Fibroblast of lung (primary cell): ENCODE measurements around the gene DEPDC5.

Source experiments
- EZH2 ChIP-seq: IDR thresholded peaks from 2 replicates; pipeline ENCODE4 v1.5.1; 2012; ENCODE audit warnings: low read length, control low read depth, mild to moderate bottlenecking; ENCODE audit errors: missing control alignments
- TF ChIP-seq, protein P1 (sequence below), 2 donors: IDR thresholded peaks in 1 of 2; conservative IDR thresholded peaks in 1 of 2; 1 replicate in 1 of 2; 2 replicates in 1 of 2; pipeline ENCODE4 v1.5.1; 2011 to 2012; ENCODE audit warnings: low read length in 2 of 2, control low read depth in 1 of 2, inconsistent platforms in 1 of 2, low read depth in 1 of 2, mild to moderate bottlenecking in 1 of 2

DNA sequence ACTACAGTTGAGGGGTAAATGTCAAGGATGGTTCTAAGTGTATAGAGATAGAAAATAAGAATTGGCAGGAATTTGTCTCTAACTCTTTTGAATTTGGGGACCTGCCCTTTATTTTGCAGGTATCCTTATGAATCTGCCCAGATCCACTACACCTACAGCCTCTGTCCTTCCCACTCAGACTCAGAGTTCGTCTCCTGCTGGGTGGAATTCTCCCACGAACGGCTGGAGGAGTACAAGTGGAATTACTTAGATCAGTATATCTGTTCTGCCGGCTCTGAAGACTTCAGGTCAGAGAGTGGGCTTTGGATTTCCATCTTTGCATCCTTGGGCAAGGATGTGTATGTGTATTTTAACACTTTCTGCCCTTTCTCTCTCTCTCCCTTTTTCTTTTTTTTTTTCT, 89.7 kb downstream of the DEPDC5 start:
- TF ChIP-seq, protein P1, sequence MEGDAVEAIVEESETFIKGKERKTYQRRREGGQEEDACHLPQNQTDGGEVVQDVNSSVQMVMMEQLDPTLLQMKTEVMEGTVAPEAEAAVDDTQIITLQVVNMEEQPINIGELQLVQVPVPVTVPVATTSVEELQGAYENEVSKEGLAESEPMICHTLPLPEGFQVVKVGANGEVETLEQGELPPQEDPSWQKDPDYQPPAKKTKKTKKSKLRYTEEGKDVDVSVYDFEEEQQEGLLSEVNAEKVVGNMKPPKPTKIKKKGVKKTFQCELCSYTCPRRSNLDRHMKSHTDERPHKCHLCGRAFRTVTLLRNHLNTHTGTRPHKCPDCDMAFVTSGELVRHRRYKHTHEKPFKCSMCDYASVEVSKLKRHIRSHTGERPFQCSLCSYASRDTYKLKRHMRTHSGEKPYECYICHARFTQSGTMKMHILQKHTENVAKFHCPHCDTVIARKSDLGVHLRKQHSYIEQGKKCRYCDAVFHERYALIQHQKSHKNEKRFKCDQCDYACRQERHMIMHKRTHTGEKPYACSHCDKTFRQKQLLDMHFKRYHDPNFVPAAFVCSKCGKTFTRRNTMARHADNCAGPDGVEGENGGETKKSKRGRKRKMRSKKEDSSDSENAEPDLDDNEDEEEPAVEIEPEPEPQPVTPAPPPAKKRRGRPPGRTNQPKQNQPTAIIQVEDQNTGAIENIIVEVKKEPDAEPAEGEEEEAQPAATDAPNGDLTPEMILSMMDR (conservative IDR thresholded peaks at IDR 0.05 in 1 of 2, IDR thresholded peaks at IDR 0.05 in 1 of 2; ENCODE audit: low read depth in 1 of 2, low read length in 2 of 2): no peak
- no peak for TF ChIP-seq EZH2
